ENCODE measurements around the gene DIP2C.

The DIP2C gene

DNA sequence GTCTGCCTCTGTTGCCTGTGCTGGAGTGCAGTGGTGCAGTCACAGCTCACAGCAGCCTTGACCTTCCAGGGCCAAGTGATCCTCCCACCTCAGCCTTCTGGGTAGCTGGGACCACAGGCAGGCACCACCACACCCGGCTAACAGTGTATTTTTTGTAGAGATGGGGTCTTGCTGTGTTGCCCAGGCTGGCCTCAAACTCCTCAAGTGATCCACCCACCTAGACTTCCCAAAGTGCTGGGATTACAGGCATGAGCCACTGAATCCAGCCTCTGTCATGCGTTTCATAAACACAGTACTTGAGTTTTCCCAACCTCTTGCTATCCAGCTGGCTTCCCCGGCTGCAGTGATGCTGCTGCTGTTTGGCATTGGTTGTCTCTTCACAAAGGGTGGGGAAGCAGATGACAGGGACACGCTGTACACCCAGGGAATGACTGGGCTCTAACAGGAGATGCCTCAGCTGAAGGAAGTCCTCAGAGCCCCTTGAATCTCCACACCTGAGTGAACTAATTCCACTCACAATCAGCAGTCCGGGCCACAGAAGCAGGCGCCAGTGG is 191.5 kb downstream of the DIP2C start:
- no peaks in the 10 kb centered on the region for H3K9me3 ChIP-seq (replicated peaks; ENCODE audit: low read length)
- no peak overlapping the region for H3K4me2 ChIP-seq (ENCODE audit: low read length)
- no peak overlapping the region for H3K9ac ChIP-seq (ENCODE audit: low read depth, low read length)
- H3K4me3 ChIP-seq (ENCODE audit: low read length): no peak overlapping the region
- no peaks in the 10 kb centered on the region for H3K27me3 ChIP-seq (ENCODE audit: control insufficient read depth, insufficient read depth, low read length)
- no peaks in the 10 kb centered on the region for H3K36me3 ChIP-seq (ENCODE audit: insufficient read depth, low read length)
- peaks cover 5% of the 10 kb centered on the region for H3K4me1 ChIP-seq (ENCODE audit: control insufficient read depth, insufficient read depth, low read length)

DNA sequence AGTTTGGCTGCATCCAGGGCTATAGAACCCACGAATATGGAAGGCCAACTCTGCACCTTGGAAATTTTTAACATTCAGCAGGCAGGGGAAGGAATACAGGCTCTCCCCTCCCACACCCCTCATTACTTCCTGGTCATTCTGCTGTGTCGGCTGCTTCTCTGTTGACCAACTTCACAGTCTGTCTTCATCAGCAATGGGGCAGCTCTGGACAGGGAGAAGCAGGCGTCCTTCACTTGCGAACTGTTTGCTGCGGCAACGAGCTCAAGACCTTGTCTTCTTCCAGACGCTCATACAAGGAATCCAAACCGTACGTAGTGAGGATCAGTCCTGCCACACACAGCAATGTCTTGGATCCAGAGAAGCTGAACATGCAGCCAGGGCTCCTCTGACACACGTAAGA is 192.2 kb downstream of the DIP2C start:
- H3K4me1 ChIP-seq (ENCODE audit: control insufficient read depth, insufficient read depth, low read length): peaks cover 5% of the 10 kb centered on the region
- H3K27me3 ChIP-seq (ENCODE audit: control insufficient read depth, insufficient read depth, low read length): no peaks in the 10 kb centered on the region
- H3K9me3 ChIP-seq (replicated peaks; ENCODE audit: low read length): no peaks in the 10 kb centered on the region
- no peak overlapping the region for H3K4me3 ChIP-seq (ENCODE audit: low read length)
- no peak overlapping the region for H3K4me2 ChIP-seq (ENCODE audit: low read length)
- H3K9ac ChIP-seq (ENCODE audit: low read depth, low read length): no peak overlapping the region
- no peaks in the 10 kb centered on the region for H3K36me3 ChIP-seq (ENCODE audit: insufficient read depth, low read length)

DNA sequence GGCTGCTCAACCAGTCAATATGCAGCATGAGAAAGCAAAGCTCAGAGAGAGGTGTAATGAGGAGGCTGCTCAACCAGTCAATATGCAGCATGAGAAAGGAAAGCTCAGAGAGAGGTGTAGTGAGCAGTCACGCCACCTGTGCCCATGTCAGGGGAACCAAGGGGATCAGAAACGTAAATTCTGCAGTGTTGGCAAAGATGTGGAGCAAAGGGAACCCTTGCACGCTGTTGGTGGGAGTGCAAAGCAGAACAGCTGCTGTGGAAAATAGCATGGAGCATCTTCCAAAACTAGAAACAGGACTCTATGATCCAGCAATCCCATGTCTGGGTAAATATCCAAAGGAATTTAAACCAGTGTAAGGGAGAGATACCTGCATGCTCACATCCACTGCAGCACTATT is 194.9 kb downstream of the DIP2C start:
- no peaks in the 10 kb centered on the region for H3K9me3 ChIP-seq (replicated peaks; ENCODE audit: low read length)
- no peaks in the 10 kb centered on the region for H3K27me3 ChIP-seq (ENCODE audit: control insufficient read depth, insufficient read depth, low read length)

DNA sequence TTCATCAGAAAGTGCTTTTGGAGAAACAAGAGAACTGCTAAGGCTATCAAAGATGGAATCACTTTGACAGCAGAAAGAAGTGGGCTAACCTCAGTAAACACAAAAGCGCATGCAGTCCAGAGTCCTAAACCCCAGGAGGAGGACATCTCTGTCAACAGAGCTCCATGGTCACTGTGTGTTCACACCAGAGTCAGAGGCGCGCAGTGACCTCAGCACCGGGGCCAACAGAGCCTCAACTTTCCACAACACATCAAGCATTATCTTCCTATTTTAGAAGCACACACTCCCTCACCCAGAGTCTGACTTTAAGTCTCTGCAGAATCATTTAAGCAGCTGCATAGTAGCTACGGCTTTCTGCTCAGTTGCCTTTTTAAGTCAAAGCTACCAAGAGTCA is 195.3 kb downstream of the DIP2C start:
- H3K9ac ChIP-seq (ENCODE audit: low read depth, low read length): no peak overlapping the region
- no peaks in the 10 kb centered on the region for H3K27me3 ChIP-seq (ENCODE audit: control insufficient read depth, insufficient read depth, low read length)
- H3K36me3 ChIP-seq (ENCODE audit: insufficient read depth, low read length): no peaks in the 10 kb centered on the region
- H3K4me2 ChIP-seq (ENCODE audit: low read length): no peak overlapping the region
- H3K4me1 ChIP-seq (ENCODE audit: control insufficient read depth, insufficient read depth, low read length): peaks cover 11% of the 10 kb centered on the region
- H3K4me3 ChIP-seq (ENCODE audit: low read length): no peak overlapping the region
- no peaks in the 10 kb centered on the region for H3K9me3 ChIP-seq (replicated peaks; ENCODE audit: low read length)

More for the DNA sequence above, 194.9 kb downstream of the DIP2C start:
- no peak overlapping the region for H3K4me2 ChIP-seq (ENCODE audit: low read length)
- no peak overlapping the region for H3K4me3 ChIP-seq (ENCODE audit: low read length)
- H3K36me3 ChIP-seq (ENCODE audit: insufficient read depth, low read length): no peaks in the 10 kb centered on the region
- no peak overlapping the region for H3K9ac ChIP-seq (ENCODE audit: low read depth, low read length)
- H3K4me1 ChIP-seq (ENCODE audit: control insufficient read depth, insufficient read depth, low read length): peaks cover 11% of the 10 kb centered on the region

DNA sequence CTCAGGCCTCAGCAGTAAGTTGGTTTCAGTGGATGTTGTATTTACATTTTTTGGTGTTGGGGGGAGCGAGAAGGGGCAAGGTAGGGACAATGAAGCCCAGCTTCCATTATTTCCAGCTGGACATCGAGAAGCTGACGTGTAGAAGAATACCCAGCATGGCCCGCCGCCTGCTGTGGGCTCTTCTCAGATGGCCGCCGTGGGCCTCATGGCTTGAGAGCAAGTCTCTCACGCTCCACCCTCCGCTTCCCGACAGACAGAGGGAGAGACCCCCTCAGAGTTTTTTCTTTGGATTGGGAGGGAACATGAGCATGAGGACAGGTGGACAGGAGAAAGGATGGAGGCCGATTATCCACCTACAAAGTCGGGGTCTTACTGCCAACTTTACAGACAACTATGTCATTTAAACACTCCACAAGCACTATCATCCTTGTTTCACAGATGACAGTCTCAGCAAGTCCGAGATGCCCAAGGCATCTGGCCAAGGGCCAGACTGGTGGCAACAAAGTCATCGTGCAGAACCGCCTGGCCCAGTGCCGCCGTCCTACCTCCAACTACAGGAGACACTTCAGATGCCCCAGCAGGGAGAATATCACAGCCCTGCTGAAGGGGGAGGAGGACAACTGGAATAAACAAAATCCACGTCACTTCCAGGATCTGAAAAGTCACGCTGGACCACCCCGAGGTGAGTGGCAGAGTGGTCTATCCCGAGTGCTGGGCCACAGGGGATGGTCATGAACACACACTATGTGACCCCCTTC is 195.9 kb downstream of the DIP2C start:
- no peak overlapping the region for H3K4me2 ChIP-seq (ENCODE audit: low read length)
- no peaks in the 10 kb centered on the region for H3K27me3 ChIP-seq (ENCODE audit: control insufficient read depth, insufficient read depth, low read length)
- peaks cover 11% of the 10 kb centered on the region for H3K4me1 ChIP-seq (ENCODE audit: control insufficient read depth, insufficient read depth, low read length)
- no peak overlapping the region for H3K4me3 ChIP-seq (ENCODE audit: low read length)
- H3K9ac ChIP-seq (ENCODE audit: low read depth, low read length): no peak overlapping the region
- no peaks in the 10 kb centered on the region for H3K36me3 ChIP-seq (ENCODE audit: insufficient read depth, low read length)
- no peaks in the 10 kb centered on the region for H3K9me3 ChIP-seq (replicated peaks; ENCODE audit: low read length)

DNA sequence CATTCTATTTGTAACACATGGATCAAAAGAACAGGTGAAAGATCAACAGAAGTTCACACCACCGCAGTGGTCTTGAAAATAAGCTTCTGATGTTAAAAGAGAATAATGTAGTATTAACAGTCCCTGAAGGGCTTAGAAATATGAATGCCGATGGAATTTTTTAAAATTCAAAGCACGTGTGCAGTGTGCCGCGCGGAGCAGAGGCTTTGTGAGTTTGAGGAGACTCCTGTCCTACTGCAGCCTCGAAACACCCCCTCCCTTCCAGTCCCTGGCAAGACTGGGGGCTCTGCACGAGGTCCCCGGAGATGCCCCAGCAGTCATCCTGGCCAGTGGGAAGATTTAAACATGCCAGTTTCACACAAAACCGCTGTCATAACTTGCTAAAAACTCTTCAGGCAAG is 196.6 kb downstream of the DIP2C start:
- Histone ChIP-seq H3K9ac (ENCODE audit: low read depth, low read length) (no peak overlapping the region), H3K4me1 (ENCODE audit: control insufficient read depth, insufficient read depth, low read length) (peaks cover 11% of the 10 kb centered on the region), H3K4me3 (ENCODE audit: low read length) (no peak overlapping the region), H3K36me3 (ENCODE audit: insufficient read depth, low read length) (no peaks in the 10 kb centered on the region), H3K9me3 (replicated peaks; ENCODE audit: low read length) (no peaks in the 10 kb centered on the region), H3K27me3 (ENCODE audit: control insufficient read depth, insufficient read depth, low read length) (no peaks in the 10 kb centered on the region), H3K4me2 (ENCODE audit: low read length) (no peak overlapping the region)

DNA sequence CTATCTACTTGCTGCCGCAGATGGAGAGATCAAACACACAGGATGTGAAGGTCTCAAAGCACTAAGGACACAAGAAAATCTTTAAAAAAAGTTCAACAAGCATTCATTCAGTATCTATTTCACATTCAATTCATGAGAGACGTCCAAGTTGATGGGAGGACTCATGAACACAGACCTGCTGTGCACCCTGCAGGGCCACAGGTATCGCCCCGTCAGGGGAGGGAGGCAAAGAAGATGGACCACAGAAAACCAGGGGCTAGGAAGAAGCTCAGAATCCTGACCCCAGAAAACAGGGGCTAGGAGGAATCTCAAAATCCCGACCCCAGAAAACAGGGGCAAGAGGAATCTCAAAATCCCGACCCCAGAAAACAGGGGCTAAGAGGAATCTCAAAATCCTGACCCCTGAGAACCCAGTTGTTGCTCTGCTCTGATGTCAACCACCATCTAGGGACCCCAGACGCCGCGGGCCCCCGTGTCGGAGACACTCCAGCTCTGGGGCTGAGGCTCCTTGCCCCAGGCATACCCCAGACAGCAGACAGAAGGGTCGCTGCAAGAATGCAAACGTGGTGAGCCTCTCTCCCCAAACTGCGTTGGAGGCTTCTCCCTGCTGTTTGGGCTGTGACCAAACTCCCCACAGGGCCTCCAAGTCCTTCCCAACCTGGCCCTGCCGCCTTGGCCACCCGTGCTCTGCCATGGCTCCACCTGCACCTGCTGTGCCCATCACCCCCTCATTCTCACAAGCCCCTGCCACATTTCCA is 197.6 kb downstream of the DIP2C start:
- no peak overlapping the region for H3K9ac ChIP-seq (ENCODE audit: low read depth, low read length)
- H3K27me3 ChIP-seq (ENCODE audit: control insufficient read depth, insufficient read depth, low read length): no peaks in the 10 kb centered on the region
- no peaks in the 10 kb centered on the region for H3K36me3 ChIP-seq (ENCODE audit: insufficient read depth, low read length)
- no peak overlapping the region for H3K4me2 ChIP-seq (ENCODE audit: low read length)
- no peaks in the 10 kb centered on the region for H3K9me3 ChIP-seq (replicated peaks; ENCODE audit: low read length)
- H3K4me1 ChIP-seq (ENCODE audit: control insufficient read depth, insufficient read depth, low read length): peaks cover 11% of the 10 kb centered on the region
- H3K4me3 ChIP-seq (ENCODE audit: low read length): no peak overlapping the region

DNA sequence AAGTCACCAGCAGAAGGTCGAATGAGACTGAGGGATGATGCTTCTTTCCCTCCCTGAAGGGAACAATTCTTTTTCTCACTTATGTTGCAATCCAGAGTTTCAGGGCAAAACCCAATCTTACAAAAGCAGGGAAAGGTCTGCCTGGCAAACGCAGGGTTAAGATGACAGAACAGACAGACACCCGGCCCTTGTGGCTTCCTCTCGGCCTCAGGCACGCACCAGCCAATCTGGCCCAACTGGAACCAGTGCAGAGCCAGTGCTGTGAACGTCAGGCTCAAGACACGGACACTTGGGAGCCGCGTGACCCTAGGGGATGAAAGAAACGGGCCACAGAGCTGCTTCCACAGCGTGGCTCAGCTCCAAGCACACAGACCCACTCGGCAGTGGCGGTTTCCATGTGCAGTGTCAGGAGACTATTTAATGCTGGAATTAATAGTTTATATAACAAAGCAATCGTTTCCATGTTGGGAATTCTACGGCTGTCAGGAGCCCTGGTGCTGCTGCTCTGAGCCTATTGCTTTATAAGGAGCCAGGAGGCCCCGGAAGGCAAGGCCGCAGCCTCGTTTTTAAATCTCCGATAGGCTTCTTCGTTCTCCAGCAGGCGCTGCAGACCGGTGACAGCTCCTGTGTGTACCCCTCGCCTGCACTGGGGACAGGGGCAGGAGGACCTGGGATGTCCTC is 198.4 kb downstream of the DIP2C start:
- H3K9ac ChIP-seq (ENCODE audit: low read depth, low read length): peak overlapping the region; percentile 26
- H3K9me3 ChIP-seq (replicated peaks; ENCODE audit: low read length): no peaks in the 10 kb centered on the region
- peak overlapping the region; percentile 53 for H3K4me2 ChIP-seq (ENCODE audit: low read length)
- H3K4me3 ChIP-seq (ENCODE audit: low read length): peak overlapping the region; percentile 28
- H3K36me3 ChIP-seq (ENCODE audit: insufficient read depth, low read length): no peaks in the 10 kb centered on the region
- H3K27me3 ChIP-seq (ENCODE audit: control insufficient read depth, insufficient read depth, low read length): no peaks in the 10 kb centered on the region
- H3K4me1 ChIP-seq (ENCODE audit: control insufficient read depth, insufficient read depth, low read length): peaks cover 11% of the 10 kb centered on the region

DNA sequence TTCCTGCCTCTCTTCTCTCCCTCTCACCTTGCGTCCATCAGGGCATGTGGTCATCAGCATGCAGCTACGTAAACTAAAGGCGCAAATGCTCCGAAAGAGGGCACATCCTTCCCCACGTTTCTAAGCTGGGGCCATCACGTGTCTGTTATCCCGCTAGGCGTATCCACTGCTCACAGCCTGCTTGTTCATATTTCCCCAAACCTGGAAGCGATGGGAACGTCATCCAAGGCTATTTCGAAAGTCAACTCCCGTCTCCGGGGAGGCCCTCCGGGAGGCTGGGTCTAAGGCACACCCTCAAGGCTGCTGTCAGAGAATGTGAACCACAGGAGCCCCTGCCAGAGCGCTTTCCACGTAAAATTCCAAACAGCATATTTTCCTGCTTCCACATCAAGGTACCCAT is 199.2 kb downstream of the DIP2C start:
- no peaks in the 10 kb centered on the region for H3K36me3 ChIP-seq (ENCODE audit: insufficient read depth, low read length)
- H3K9me3 ChIP-seq (replicated peaks; ENCODE audit: low read length): no peaks in the 10 kb centered on the region
- no peak overlapping the region for H3K4me3 ChIP-seq (ENCODE audit: low read length)
- no peak overlapping the region for H3K9ac ChIP-seq (ENCODE audit: low read depth, low read length)
- no peak overlapping the region for H3K4me2 ChIP-seq (ENCODE audit: low read length)
- H3K27me3 ChIP-seq (ENCODE audit: control insufficient read depth, insufficient read depth, low read length): no peaks in the 10 kb centered on the region
- H3K4me1 ChIP-seq (ENCODE audit: control insufficient read depth, insufficient read depth, low read length): peaks cover 17% of the 10 kb centered on the region

DNA sequence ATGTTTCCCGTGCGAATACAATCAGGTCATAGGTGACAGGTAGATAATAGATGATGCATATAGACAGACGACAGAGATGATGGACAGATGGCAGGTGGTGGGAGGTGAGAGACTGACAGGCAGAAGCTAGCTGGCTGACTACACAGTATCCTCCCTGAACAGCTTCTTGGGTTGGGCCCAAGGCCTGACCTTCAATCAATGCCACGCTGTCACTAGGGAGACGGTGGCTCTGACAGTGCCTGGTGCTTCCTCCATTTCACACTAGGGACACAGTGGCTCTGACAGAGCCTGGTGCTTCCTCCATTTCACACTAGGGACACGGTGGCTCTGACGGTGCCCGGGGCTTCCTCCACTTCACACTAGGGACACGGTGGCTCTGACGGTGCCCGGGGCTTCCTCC is 200.1 kb downstream of the DIP2C start:
- no peaks in the 10 kb centered on the region for H3K36me3 ChIP-seq (ENCODE audit: insufficient read depth, low read length)
- no peak overlapping the region for H3K4me3 ChIP-seq (ENCODE audit: low read length)
- no peaks in the 10 kb centered on the region for H3K9me3 ChIP-seq (replicated peaks; ENCODE audit: low read length)
- H3K4me1 ChIP-seq (ENCODE audit: control insufficient read depth, insufficient read depth, low read length): peaks cover 20% of the 10 kb centered on the region
- no peaks in the 10 kb centered on the region for H3K27me3 ChIP-seq (ENCODE audit: control insufficient read depth, insufficient read depth, low read length)
- H3K4me2 ChIP-seq (ENCODE audit: low read length): no peak overlapping the region
- H3K9ac ChIP-seq (ENCODE audit: low read depth, low read length): no peak overlapping the region

DNA sequence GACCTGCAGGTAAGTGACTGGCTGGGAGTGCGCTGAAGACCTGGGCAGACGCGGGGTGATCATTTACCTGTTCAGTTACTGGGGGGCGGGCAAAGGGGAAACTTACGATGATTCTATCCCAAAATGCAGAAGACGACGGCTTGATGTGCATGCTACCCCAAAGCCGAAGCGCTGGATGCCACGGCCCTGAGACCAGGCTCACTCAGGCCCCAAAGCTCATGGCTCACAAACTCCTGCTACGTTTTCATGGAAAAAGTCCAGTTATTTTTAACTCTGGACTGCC is 200.6 kb downstream of the DIP2C start:
- Histone ChIP-seq H3K9ac (ENCODE audit: low read depth, low read length) (no peak overlapping the region), H3K4me2 (ENCODE audit: low read length) (no peak overlapping the region), H3K4me1 (ENCODE audit: control insufficient read depth, insufficient read depth, low read length) (peaks cover 20% of the 10 kb centered on the region), H3K27me3 (ENCODE audit: control insufficient read depth, insufficient read depth, low read length) (no peaks in the 10 kb centered on the region), H3K4me3 (ENCODE audit: low read length) (no peak overlapping the region), H3K9me3 (replicated peaks; ENCODE audit: low read length) (no peaks in the 10 kb centered on the region), H3K36me3 (ENCODE audit: insufficient read depth, low read length) (no peaks in the 10 kb centered on the region)
